H1 (cell line): ENCODE measurements around the gene OBI1. TPM values are rescaled to one million over a fixed set of nuclear protein-coding genes. Genes with fewer than 3 reads are reported as not detected.

Source experiments
- CTCF ChIA-PET: fragments of 300-600 bp; sonication (Branson Sonifier 250); formaldehyde crosslinking; loops from one replicate; lab custom pipeline; 2021; ENCODE audit not compliant: partially characterized antibody; lab: Charles Lee
- POLR2A ChIA-PET: fragments of 300-600 bp; sonication (Branson Sonifier 250); formaldehyde crosslinking; loops from one replicate; lab custom pipeline; 2021; ENCODE audit warnings: inconsistent platforms; ENCODE audit not compliant: partially characterized antibody; lab: Charles Lee
- DNase-seq, 2 experiments: peaks; one replicate each; pipeline versions ENCODE4 v3.0.0 to v3.0.0-alpha.2; 2010 to 2022; ENCODE audit warnings: low spot score in 2 of 2, low read depth in 1 of 2, mixed read lengths in 1 of 2
- FAIRE-seq: peaks from 2 replicates; lab custom pipeline; 2011; peaks lifted over from hg19 to GRCh38; lab: Jason Lieb, UNC
- H2AFZ ChIP-seq: 2 replicates; pipeline ENCODE4 v1.8.1; 2012; ENCODE audit warnings: low read length, inconsistent platforms
- H2AK5ac ChIP-seq: 2 replicates; pipeline ENCODE4 v1.6.1; 2013; ENCODE audit warnings: low read depth, low read length
- H2BK120ac ChIP-seq: replicated peaks from 2 replicates; pipeline ENCODE3; 2013; ENCODE audit warnings: low read depth, low read length, inconsistent platforms
- H2BK12ac ChIP-seq: 2 replicates; pipeline ENCODE4 v1.6.1; 2013; ENCODE audit warnings: low read depth, low read length
- H2BK15ac ChIP-seq: 2 replicates; pipeline ENCODE4 v1.6.1; 2013; ENCODE audit warnings: low read length
- H2BK20ac ChIP-seq: 2 replicates; pipeline ENCODE4 v1.6.1; 2013; ENCODE audit warnings: low read length
- H2BK5ac ChIP-seq: 2 replicates; pipeline ENCODE4 v1.6.1; 2013; ENCODE audit warnings: low read depth, low read length
- H3K14ac ChIP-seq: 2 replicates; pipeline ENCODE4 v1.6.1; 2013; ENCODE audit warnings: inconsistent platforms; ENCODE audit not compliant: insufficient read length
- H3K18ac ChIP-seq: 2 replicates; pipeline ENCODE4 v1.6.1; 2013; ENCODE audit warnings: low read length; ENCODE audit errors: extremely low read depth
- H3K23ac ChIP-seq: 2 replicates; pipeline ENCODE4 v1.6.1; 2013; ENCODE audit warnings: inconsistent platforms; ENCODE audit not compliant: insufficient read length
- H3K23me2 ChIP-seq: 2 replicates; pipeline ENCODE4 v1.6.1; 2013; ENCODE audit warnings: low read depth, low read length
- H3K27ac ChIP-seq: 2 replicates; pipeline ENCODE4 v1.6.1; 2011; ENCODE audit warnings: low read depth, low read length, inconsistent platforms
- H3K27me3 ChIP-seq, 4 experiments: replicated peaks in 1 of 4; 1 replicate in 1 of 4; 2 replicates in 3 of 4; pipeline versions ENCODE4 v1.6.1 to v1.8.1; 2011 to 2013; ENCODE audit warnings: low read length in 3 of 4, mild to moderate bottlenecking in 3 of 4, inconsistent platforms in 2 of 4, mixed read lengths in 2 of 4, moderate library complexity in 1 of 4; ENCODE audit not compliant: control insufficient read depth in 3 of 4, insufficient read depth in 3 of 4; ENCODE audit errors: extremely low read depth in 1 of 4
- H3K36me3 ChIP-seq, 4 experiments: 2 replicates each; pipeline versions ENCODE4 v1.6.1 to v1.8.1; 2011 to 2013; ENCODE audit warnings: mild to moderate bottlenecking in 4 of 4, low read length in 3 of 4, moderate library complexity in 2 of 4, control low read depth in 1 of 4, inconsistent platforms in 1 of 4; ENCODE audit not compliant: insufficient read depth in 4 of 4, control insufficient read depth in 2 of 4
- H3K4ac ChIP-seq: replicated peaks from 2 replicates; pipeline ENCODE3; 2013; ENCODE audit warnings: low read length, low read depth, mixed read lengths, inconsistent platforms; ENCODE audit not compliant: insufficient read length
- H3K4me1 ChIP-seq, 4 experiments: replicated peaks in 1 of 4; 1 replicate in 1 of 4; 2 replicates in 3 of 4; pipeline versions ENCODE4 v1.6.1 to v1.8.1; 2011 to 2013; ENCODE audit warnings: low read length in 3 of 4, inconsistent platforms in 2 of 4, mixed read lengths in 1 of 4; ENCODE audit not compliant: insufficient read depth in 4 of 4, control insufficient read depth in 3 of 4
- H3K4me2 ChIP-seq, 2 experiments: 2 replicates each; pipeline versions ENCODE4 v1.6.1 to v1.8.1; 2011 to 2013; ENCODE audit warnings: low read depth in 2 of 2, low read length in 2 of 2, control low read depth in 1 of 2, inconsistent platforms in 1 of 2, mild to moderate bottlenecking in 1 of 2; ENCODE audit not compliant: insufficient read depth in 1 of 2
- H3K4me3 ChIP-seq, 4 experiments: fragments of 200-600, 300-600 bp in 1 of 4; sonication (generic), shearing (Covaris generic), sonication (Bioruptor Twin) in 1 of 4; 2 replicates each; pipeline versions ENCODE4 v1.5.1 to v1.8.1; 2011 to 2016; ENCODE audit warnings: low read length in 4 of 4, low read depth in 3 of 4, control low read depth in 2 of 4, inconsistent platforms in 2 of 4, mild to moderate bottlenecking in 2 of 4, mixed read lengths in 1 of 4, moderate library complexity in 1 of 4; ENCODE audit not compliant: insufficient read depth in 2 of 4; ENCODE audit errors: extremely low read depth in 1 of 4
- H3K56ac ChIP-seq: replicated peaks from 2 replicates; pipeline ENCODE3; 2013; ENCODE audit warnings: low read depth, mild to moderate bottlenecking, mixed read lengths, low read length, inconsistent platforms; ENCODE audit not compliant: insufficient read length
- H3K79me1 ChIP-seq: 2 replicates; pipeline ENCODE4 v1.6.1; 2013; ENCODE audit warnings: low read depth, low read length, control low read depth
- H3K79me2 ChIP-seq, 2 experiments: 2 replicates each; pipeline versions ENCODE4 v1.6.1 to v1.8.1; 2012 to 2013; ENCODE audit warnings: low read length in 2 of 2, mild to moderate bottlenecking in 2 of 2, inconsistent platforms in 1 of 2; ENCODE audit not compliant: insufficient read depth in 2 of 2, control insufficient read depth in 1 of 2
- H3K9ac ChIP-seq, 4 experiments: replicated peaks in 1 of 4; 1 replicate in 1 of 4; 2 replicates in 3 of 4; pipeline versions ENCODE4 v1.6.1 to v1.8.1; 2011 to 2013; ENCODE audit warnings: low read depth in 3 of 4, low read length in 3 of 4, control low read depth in 2 of 4, mild to moderate bottlenecking in 2 of 4, moderate library complexity in 2 of 4, inconsistent platforms in 1 of 4; ENCODE audit errors: extremely low read depth in 1 of 4
- H3K9me3 ChIP-seq, 2 experiments: 2 replicates each; pipeline versions ENCODE4 v1.6.1 to v1.8.1; 2012 to 2013; ENCODE audit warnings: mild to moderate bottlenecking in 2 of 2, moderate library complexity in 2 of 2, control low read depth in 1 of 2, inconsistent platforms in 1 of 2, low read depth in 1 of 2, low read length in 1 of 2, mixed read lengths in 1 of 2; ENCODE audit not compliant: insufficient read depth in 2 of 2
- H4K20me1 ChIP-seq, 2 experiments: replicated peaks in 1 of 2; 2 replicates each; pipeline versions ENCODE3 to v1.8.1; 2011 to 2013; ENCODE audit warnings: inconsistent platforms in 2 of 2, low read length in 2 of 2, mild to moderate bottlenecking in 1 of 2; ENCODE audit not compliant: insufficient read depth in 2 of 2, control insufficient read depth in 1 of 2
- H4K5ac ChIP-seq: 2 replicates; pipeline ENCODE4 v1.6.1; 2013; ENCODE audit warnings: low read length, low read depth, mixed read lengths, inconsistent platforms; ENCODE audit not compliant: insufficient read length
- H4K8ac ChIP-seq: 2 replicates; pipeline ENCODE4 v1.8.0; 2013; ENCODE audit warnings: mild to moderate bottlenecking, moderate library complexity, low read length, inconsistent platforms; ENCODE audit not compliant: insufficient read depth; ENCODE audit errors: extremely low read depth
- H4K91ac ChIP-seq: replicated peaks from 2 replicates; pipeline ENCODE3; 2013; ENCODE audit warnings: low read length, mixed read lengths, inconsistent platforms; ENCODE audit not compliant: insufficient read length
- CHD2 ChIP-seq: IDR thresholded peaks from 2 replicates; pipeline ENCODE4 v1.6.1; 2012; ENCODE audit warnings: low read length, improper control_type of control experiment
- EGR1 ChIP-seq: IDR thresholded peaks from 2 replicates; pipeline ENCODE4 v1.6.1; 2011; ENCODE audit warnings: low read depth, low read length, borderline replicate concordance
- JUN ChIP-seq: IDR thresholded peaks from 2 replicates; pipeline ENCODE4 v1.6.1; 2011; ENCODE audit warnings: low read depth, mild to moderate bottlenecking, improper control_type of control experiment, low read length
- RFX5 ChIP-seq: IDR thresholded peaks from 2 replicates; pipeline ENCODE4 v1.6.1; 2011; ENCODE audit warnings: low read depth, low read length, improper control_type of control experiment, borderline replicate concordance
- RXRA ChIP-seq: IDR thresholded peaks from 2 replicates; pipeline ENCODE4 v1.6.1; 2011; ENCODE audit warnings: low read depth, mild to moderate bottlenecking, low read length, moderate library complexity; ENCODE audit not compliant: insufficient read depth
- SUZ12 ChIP-seq: fragments of 200-600 bp; sonication (generic); IDR thresholded peaks from 2 replicates; pipeline ENCODE4 v1.6.1; 2012; ENCODE audit warnings: mild to moderate bottlenecking, inconsistent platforms, low read length, moderate library complexity, mixed read lengths
- WGBS, 2 experiments: shearing (Covaris generic) in 1 of 2; methylation state at CpG; one replicate each; pipeline versions ENCODE4 v1.1.6 to v1.1.7; 2013 to 2015; ENCODE audit warnings: low lambda C conversion rate in 2 of 2, mixed read lengths in 2 of 2, inconsistent platforms in 1 of 2, low coverage in 1 of 2, missing lambda C conversion rate in 1 of 2; ENCODE audit not compliant: insufficient replicate concordance in 2 of 2, insufficient coverage in 1 of 2, insufficient read length in 1 of 2; ENCODE audit errors: extremely low coverage in 1 of 2, missing lambda C conversion rate in 1 of 2; 5-methylcytosine and 5-hydroxymethylcytosine counted together
- polyA plus RNA-seq, 7 experiments: library from polyadenylated mRNA; depleted of rRNA in 3 of 7; stranded (reverse) in 5 of 7; unstranded in 2 of 7; fragments of >200 nt in 5 of 7; fragments of 200-250 nt in 2 of 7; gene quantifications; 1 replicate in 5 of 7; 2 replicates in 1 of 7; 4 replicates in 1 of 7; pipeline versions ENCODE4 v1.2.1 to v1.2.3, GENCODE V29; 2011 to 2013; ENCODE audit warnings: missing spikeins in 2 of 7, mixed read lengths in 2 of 7
- total RNA-seq: library from RNA; stranded (reverse); fragmentation: NEBNext Ultra II Directional; extraction: Animal tissue kit (Norgen Biotek cat#: 25700); gene quantifications from 2 replicates; pipeline ENCODE4 v1.2.1, GENCODE V29; 2021
- TF ChIP-seq, protein P1 (sequence below): IDR thresholded peaks from 2 replicates; pipeline ENCODE4 v1.6.1; 2012; ENCODE audit warnings: low read length, inconsistent platforms
- TF ChIP-seq, protein P2 (sequence below): IDR thresholded peaks from 2 replicates; pipeline ENCODE4 v1.6.1; 2012; ENCODE audit warnings: inconsistent platforms

The OBI1 gene
- total and polyA plus RNA-seq, 2 of the 8 experiments (the other 6 are each of a cell fraction or from before 2014, with no cell fraction given), result 7.1 to 14.3 TPM

DNA sequence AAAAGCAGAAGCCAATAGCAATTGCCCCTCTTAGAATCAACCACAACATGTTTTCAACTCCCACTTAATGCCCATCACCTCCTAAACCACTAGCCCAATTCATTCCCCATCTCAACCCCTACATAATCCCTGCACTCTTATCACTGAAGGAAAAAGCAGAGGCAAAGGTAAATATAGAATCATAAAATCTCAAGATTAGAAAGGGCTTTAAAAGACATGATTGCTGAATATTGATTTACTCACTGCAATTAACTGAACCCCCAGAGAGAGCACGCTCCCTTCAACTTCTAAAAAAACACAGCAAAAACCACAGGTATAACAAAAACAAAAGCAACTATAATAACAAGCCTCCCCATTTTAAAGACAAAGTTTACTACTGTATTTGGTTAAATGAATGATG lies 40.5 kb downstream of the OBI1 start:
- DNase-seq, result no peak
- Histone ChIP-seq H3K23me2 (no peaks in the 10 kb centered on the region; the same call in 1 of the 2 replicates), H3K14ac (no peak overlapping the region), H4K91ac (no peak overlapping the region), H2BK12ac (no peak overlapping the region), H3K79me2 (no peaks in the 10 kb centered on the region), H3K9me3 (no peaks in the 10 kb centered on the region), H3K9ac (no peak overlapping the region), H3K79me1 (no peaks in the 10 kb centered on the region), H2BK5ac (no peak overlapping the region), H2AFZ (no peak overlapping the region), H4K20me1 (peaks cover 0 to 9% of the 10 kb centered on the region in 2 experiments), H2BK15ac (no peak overlapping the region), H3K23ac (no peak overlapping the region), H3K27ac (no peak overlapping the region), H4K8ac (no peak overlapping the region), H3K4me1 (peaks cover 0 to 3% (median 0%) of the 10 kb centered on the region in 4 experiments; a peak in 2 of 7 replicates), H3K27me3 (no peaks in the 10 kb centered on the region), H3K56ac (peak overlapping the region; percentile 44), H3K36me3 (peaks cover 0 to 21% (median 10%) of the 10 kb centered on the region in 4 experiments; a peak in 6 of 8 replicates), H2BK120ac (no peak overlapping the region), H3K4me3 (no peak overlapping the region), H3K18ac (no peak overlapping the region), H2AK5ac (no peak overlapping the region), H3K4me2 (no peak overlapping the region), H4K5ac (no peak overlapping the region), H2BK20ac (no peak overlapping the region), H3K4ac (no peak overlapping the region)
- WGBS, 2 experiments, result 90% methylated on average over 1 of the region's 1 CpG; no CpG with 5 or more reads in 1 of the 2 experiments
- CTCF ChIA-PET, result interaction anchor here (1.3 kb wide), 1 partner anchor 14 kb away, joined by 3 read pairs; no protein-coding TSS in a partner anchor
- POLR2A ChIA-PET, result interaction anchor here (1.7 kb wide), 1 partner anchor 14 kb away, joined by 3 read pairs; no protein-coding TSS in a partner anchor
- TF ChIP-seq RXRA (no peak), RFX5 (no peak), SUZ12 (no peak), JUN (no peak), EGR1 (no peak), CHD2 (no peak)
- TF ChIP-seq, protein P1, sequence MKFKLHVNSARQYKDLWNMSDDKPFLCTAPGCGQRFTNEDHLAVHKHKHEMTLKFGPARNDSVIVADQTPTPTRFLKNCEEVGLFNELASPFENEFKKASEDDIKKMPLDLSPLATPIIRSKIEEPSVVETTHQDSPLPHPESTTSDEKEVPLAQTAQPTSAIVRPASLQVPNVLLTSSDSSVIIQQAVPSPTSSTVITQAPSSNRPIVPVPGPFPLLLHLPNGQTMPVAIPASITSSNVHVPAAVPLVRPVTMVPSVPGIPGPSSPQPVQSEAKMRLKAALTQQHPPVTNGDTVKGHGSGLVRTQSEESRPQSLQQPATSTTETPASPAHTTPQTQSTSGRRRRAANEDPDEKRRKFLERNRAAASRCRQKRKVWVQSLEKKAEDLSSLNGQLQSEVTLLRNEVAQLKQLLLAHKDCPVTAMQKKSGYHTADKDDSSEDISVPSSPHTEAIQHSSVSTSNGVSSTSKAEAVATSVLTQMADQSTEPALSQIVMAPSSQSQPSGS, result no peak
- TF ChIP-seq, protein P2, sequence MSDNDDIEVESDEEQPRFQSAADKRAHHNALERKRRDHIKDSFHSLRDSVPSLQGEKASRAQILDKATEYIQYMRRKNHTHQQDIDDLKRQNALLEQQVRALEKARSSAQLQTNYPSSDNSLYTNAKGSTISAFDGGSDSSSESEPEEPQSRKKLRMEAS, result no peak
- no peak for FAIRE-seq
